WTC11 (cell line): Measurements from ENCODE around the gene ZBTB16. TPM values are rescaled to one million over a fixed set of nuclear protein-coding genes. Genes with fewer than 3 reads are reported as not detected.

Experiments used
- ATAC-seq: fragments of 200-7000 bp; cut with Tn5 transposase; 2 replicates; pipeline ENCODE4 v1.10.0; 2021; ENCODE audit warnings: mild to moderate bottlenecking, moderate library complexity
- CTCF ChIA-PET: fragments of 300-600 bp; sonication (Branson Sonifier 250); formaldehyde crosslinking; loops from one replicate; lab custom pipeline; 2021; ENCODE audit warnings: antibody characterized with exemption; lab: Charles Lee
- POLR2A ChIA-PET: fragments of 350-600 bp; sonication (Branson Sonifier 250); formaldehyde crosslinking; loops from one replicate; lab custom pipeline; 2021; ENCODE audit warnings: antibody characterized with exemption; lab: Charles Lee
- DNase-seq: peaks from one replicate; pipeline ENCODE4 v3.0.0; 2021; ENCODE audit warnings: low spot score
- H3K27ac Mint-ChIP-seq: 2 replicates; pipeline ENCODE4 v1.8.0; 2021; ENCODE audit warnings: mixed read lengths
- H3K27me3 Mint-ChIP-seq: 2 replicates; pipeline ENCODE4 v1.8.0; 2021; ENCODE audit warnings: low read depth, mild to moderate bottlenecking, moderate library complexity, mixed read lengths
- H3K36me3 Mint-ChIP-seq: 2 replicates; pipeline ENCODE4 v1.8.0; 2021; ENCODE audit warnings: mixed read lengths
- H3K4me1 Mint-ChIP-seq: 2 replicates; pipeline ENCODE4 v1.8.0; 2022; ENCODE audit warnings: mixed read lengths
- H3K4me3 Mint-ChIP-seq: 2 replicates; pipeline ENCODE4 v1.8.0; 2021; ENCODE audit warnings: mild to moderate bottlenecking, moderate library complexity, mixed read lengths
- H3K9me3 Mint-ChIP-seq: 2 replicates; pipeline ENCODE4 v1.8.0; 2021; ENCODE audit warnings: mixed read lengths
- AFF4 ChIP-seq: sonication (generic); formaldehyde crosslinking; IDR thresholded peaks from 2 replicates; pipeline ENCODE4 v1.8.1; 2023; ENCODE audit warnings: mild to moderate bottlenecking, missing genetic modification reagents, borderline replicate concordance
- FOXP4 ChIP-seq: sonication (generic); formaldehyde crosslinking; IDR thresholded peaks from 2 replicates; pipeline ENCODE4 v1.8.0; 2022; ENCODE audit warnings: mild to moderate bottlenecking, missing genetic modification reagents
- GTF2I ChIP-seq: fragments of 250-450 bp; sonication (Bioruptor Pico); conservative IDR thresholded peaks from 2 replicates; pipeline ENCODE4 v1.4.0; 2021; ENCODE audit warnings: mild to moderate bottlenecking
- JUN ChIP-seq: sonication (generic); formaldehyde crosslinking; IDR thresholded peaks from 2 replicates; pipeline ENCODE4 v1.8.0; 2023; ENCODE audit warnings: mild to moderate bottlenecking, missing genetic modification reagents
- MXD4 ChIP-seq: fragments of 250-450 bp; sonication (Bioruptor Pico); IDR thresholded peaks from 2 replicates; pipeline ENCODE4 v1.8.0; 2021; ENCODE audit warnings: mild to moderate bottlenecking, moderate library complexity, borderline replicate concordance
- NFE2L1 ChIP-seq: sonication (generic); formaldehyde crosslinking; IDR thresholded peaks from 2 replicates; pipeline ENCODE4 v1.8.1; 2023; ENCODE audit warnings: missing genetic modification reagents
- NR2C2 ChIP-seq: sonication (generic); formaldehyde crosslinking; IDR thresholded peaks from 2 replicates; pipeline ENCODE4 v1.8.0; 2022; ENCODE audit warnings: mild to moderate bottlenecking, missing genetic modification reagents
- TP53 ChIP-seq: sonication (generic); formaldehyde crosslinking; IDR thresholded peaks from 2 replicates; pipeline ENCODE4 v1.8.1; 2023; ENCODE audit warnings: mild to moderate bottlenecking, missing genetic modification reagents
- ZNF396 ChIP-seq: fragments of 250-450 bp; sonication (Bioruptor Pico); IDR thresholded peaks from 2 replicates; pipeline ENCODE4 v1.8.0; 2021; ENCODE audit warnings: mild to moderate bottlenecking, moderate library complexity, borderline replicate concordance
- ZNF425 ChIP-seq: fragments of 250-450 bp; sonication (Bioruptor Pico); conservative IDR thresholded peaks from 2 replicates; pipeline ENCODE4 v1.9.0; 2021; ENCODE audit warnings: mild to moderate bottlenecking
- total RNA-seq: library from RNA; stranded (reverse); gene quantifications from 3 replicates; pipeline ENCODE4 v1.2.3, GENCODE V29; 2021
- TF ChIP-seq, protein P1 (sequence below): sonication (generic); formaldehyde crosslinking; IDR thresholded peaks from 2 replicates; pipeline ENCODE4 v1.8.0; 2023; ENCODE audit warnings: missing genetic modification reagents, mild to moderate bottlenecking, borderline replicate concordance

The ZBTB16 gene
- total RNA-seq, 1 experiment from 2014 or later, result 0.57 TPM

GRCh38 chr11:114110952-114111947 lies 51.7 kb downstream of the ZBTB16 start (continued):
- TF ChIP-seq AFF4 (CRISPR knock-in tag), result no peak
- TF ChIP-seq FOXP4 (CRISPR knock-in tag), result no peak
- TF ChIP-seq TP53, result no peak
- no peak for TF ChIP-seq NR2C2 (CRISPR knock-in tag)
- TF ChIP-seq JUN (CRISPR knock-in tag), result no peak
- no peak for TF ChIP-seq ZNF425 (CRISPR knock-in tag)
- no peak for TF ChIP-seq NFE2L1 (CRISPR knock-in tag)
- TF ChIP-seq ZNF396 (CRISPR knock-in tag), result no peak
- TF ChIP-seq, protein P1, sequence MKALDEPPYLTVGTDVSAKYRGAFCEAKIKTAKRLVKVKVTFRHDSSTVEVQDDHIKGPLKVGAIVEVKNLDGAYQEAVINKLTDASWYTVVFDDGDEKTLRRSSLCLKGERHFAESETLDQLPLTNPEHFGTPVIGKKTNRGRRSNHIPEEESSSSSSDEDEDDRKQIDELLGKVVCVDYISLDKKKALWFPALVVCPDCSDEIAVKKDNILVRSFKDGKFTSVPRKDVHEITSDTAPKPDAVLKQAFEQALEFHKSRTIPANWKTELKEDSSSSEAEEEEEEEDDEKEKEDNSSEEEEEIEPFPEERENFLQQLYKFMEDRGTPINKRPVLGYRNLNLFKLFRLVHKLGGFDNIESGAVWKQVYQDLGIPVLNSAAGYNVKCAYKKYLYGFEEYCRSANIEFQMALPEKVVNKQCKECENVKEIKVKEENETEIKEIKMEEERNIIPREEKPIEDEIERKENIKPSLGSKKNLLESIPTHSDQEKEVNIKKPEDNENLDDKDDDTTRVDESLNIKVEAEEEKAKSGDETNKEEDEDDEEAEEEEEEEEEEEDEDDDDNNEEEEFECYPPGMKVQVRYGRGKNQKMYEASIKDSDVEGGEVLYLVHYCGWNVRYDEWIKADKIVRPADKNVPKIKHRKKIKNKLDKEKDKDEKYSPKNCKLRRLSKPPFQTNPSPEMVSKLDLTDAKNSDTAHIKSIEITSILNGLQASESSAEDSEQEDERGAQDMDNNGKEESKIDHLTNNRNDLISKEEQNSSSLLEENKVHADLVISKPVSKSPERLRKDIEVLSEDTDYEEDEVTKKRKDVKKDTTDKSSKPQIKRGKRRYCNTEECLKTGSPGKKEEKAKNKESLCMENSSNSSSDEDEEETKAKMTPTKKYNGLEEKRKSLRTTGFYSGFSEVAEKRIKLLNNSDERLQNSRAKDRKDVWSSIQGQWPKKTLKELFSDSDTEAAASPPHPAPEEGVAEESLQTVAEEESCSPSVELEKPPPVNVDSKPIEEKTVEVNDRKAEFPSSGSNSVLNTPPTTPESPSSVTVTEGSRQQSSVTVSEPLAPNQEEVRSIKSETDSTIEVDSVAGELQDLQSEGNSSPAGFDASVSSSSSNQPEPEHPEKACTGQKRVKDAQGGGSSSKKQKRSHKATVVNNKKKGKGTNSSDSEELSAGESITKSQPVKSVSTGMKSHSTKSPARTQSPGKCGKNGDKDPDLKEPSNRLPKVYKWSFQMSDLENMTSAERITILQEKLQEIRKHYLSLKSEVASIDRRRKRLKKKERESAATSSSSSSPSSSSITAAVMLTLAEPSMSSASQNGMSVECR (CRISPR knock-in tag), result no peak
- TF ChIP-seq, all 79 proteins: peak for 0

DNA sequence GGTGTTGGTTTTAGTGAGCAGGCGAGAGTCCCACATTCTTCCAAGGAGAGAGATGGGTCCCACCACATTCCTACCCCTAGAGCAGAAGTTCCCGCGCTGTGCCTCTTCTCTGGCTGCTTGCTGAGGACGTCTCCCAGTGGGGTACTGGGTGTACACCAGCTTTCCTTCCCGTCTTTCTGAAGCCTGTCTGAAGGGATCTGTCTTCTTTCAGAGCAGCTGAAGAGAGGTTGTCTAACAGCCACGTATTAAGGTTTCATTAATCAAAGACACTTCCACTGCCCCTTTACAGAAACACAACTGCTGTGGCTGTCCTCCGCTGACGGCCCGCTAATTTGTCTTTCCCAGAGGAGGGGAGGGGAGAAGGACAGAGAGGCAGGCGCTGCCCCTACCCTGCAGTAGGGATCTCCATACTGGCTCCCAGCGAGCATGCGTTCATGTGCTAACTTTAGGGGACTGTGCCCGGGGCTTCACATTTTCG lies 56.0 kb downstream of the ZBTB16 start:
- Mint-ChIP-seq H3K9me3 (no peaks in the 10 kb centered on the region), H3K27me3 (no peaks in the 10 kb centered on the region; the same call in 1 of the 2 replicates), H3K27ac (no peak overlapping the region), H3K4me3 (no peak overlapping the region), H3K36me3 (no peaks in the 10 kb centered on the region), H3K4me1 (peaks cover 7% of the 10 kb centered on the region; the same call in 1 of the 2 replicates)
- ChIA-PET POLR2A (no interaction called here), CTCF (no interaction called here)
- ATAC-seq (peak; percentile 60), DNase-seq (peak; percentile 14)
- no peak for TF ChIP-seq JUN (CRISPR knock-in tag)
- TF ChIP-seq MXD4 (CRISPR knock-in tag), result no peak
- no peak for TF ChIP-seq GTF2I (CRISPR knock-in tag)
